Measurements from ENCODE around the gene CWC15.
"Not testable (repeated sequence)": the region's sequence is repeated elsewhere in the genome, so short reads cannot be mapped to it uniquely, and the experiment has no call there.

GRCh38 chr11:94932072-94932471 lies 41.3 kb downstream of the CWC15 start:
- not testable (repeated sequence) for TF ChIP-seq CTCF, POLR2AphosphoS5, EP300 (IDR thresholded peaks at IDR 0.05)

Data from gastroesophageal sphincter (tissue), 3 donors.